Vagina (tissue), 2 donors: ENCODE measurements around the gene CACNA1C. TPM values are rescaled to one million over a fixed set of nuclear protein-coding genes. Genes with fewer than 3 reads are reported as not detected.

Experiments
- DNase-seq, 2 donors: peaks; one replicate each; pipeline ENCODE4 v3.0.0-alpha.2; 2017; ENCODE audit errors: extremely low spot score in 2 of 2
- H3K27ac ChIP-seq: fragments of 200-600 bp; sonication (generic); one replicate; pipeline ENCODE4 v1.5.1; 2019
- H3K27me3 ChIP-seq: fragments of 200-600 bp; sonication (generic); one replicate; pipeline ENCODE4 v1.5.1; 2019
- H3K36me3 ChIP-seq, 2 donors: fragments of 200-600 bp; sonication (generic); one replicate each; pipeline ENCODE4 v1.5.1; 2017 to 2019
- H3K4me1 ChIP-seq: fragments of 200-600 bp; sonication (generic); one replicate; pipeline ENCODE4 v1.5.1; 2019
- H3K4me3 ChIP-seq, 2 donors: fragments of 200-600 bp; sonication (generic); 1 replicate in 1 of 2; 2 replicates in 1 of 2; pipeline ENCODE4 v1.5.1; 2016 to 2019
- H3K9me3 ChIP-seq: fragments of 200-600 bp; sonication (generic); one replicate; pipeline ENCODE4 v1.5.1; 2019
- CTCF ChIP-seq, 3 experiments: fragments of 450-650 bp in 2 of 3; fragments of 200-600 bp in 1 of 3; sonication (generic) in 1 of 3; IDR thresholded peaks; one replicate each; pipeline ENCODE4 v1.5.1; 2017 to 2019; ENCODE audit warnings: antibody characterized with exemption in 3 of 3, mild to moderate bottlenecking in 2 of 3, moderate library complexity in 2 of 3
- POLR2A ChIP-seq, 2 donors: fragments of 450-650 bp; IDR thresholded peaks; one replicate each; pipeline ENCODE4 v1.6.1; 2017; ENCODE audit warnings: antibody characterized with exemption in 2 of 2, mild to moderate bottlenecking in 2 of 2, moderate library complexity in 2 of 2
- POLR2AphosphoS5 ChIP-seq, 2 donors: sonication (generic); formaldehyde crosslinking; IDR thresholded peaks; one replicate each; pipeline ENCODE4 v1.9.0; 2017; ENCODE audit warnings: antibody characterized with exemption in 2 of 2, mild to moderate bottlenecking in 2 of 2, low read depth in 1 of 2; ENCODE audit not compliant: insufficient read depth in 1 of 2
- intact Hi-C: fragments of 100-400 bp; cut with DNase I; formaldehyde crosslinking; loops from one replicate; pipeline ENCODE4 v1.15.1; 2023
- total RNA-seq: library from RNA; depleted of rRNA; stranded (reverse); fragments of >200 nt; gene quantifications from one replicate; pipeline ENCODE4 v1.2.3, GENCODE V29; 2016

The CACNA1C gene
- total RNA-seq, 1 donor from 2014 or later: 9.8 TPM

GRCh38 chr12:2145433-2145998 lies 92.7 kb downstream of the CACNA1C start:
- H3K4me1 ChIP-seq: peaks cover 8% of the 10 kb centered on the region
- no peaks in the 10 kb centered on the region for H3K36me3 ChIP-seq
- H3K27me3 ChIP-seq: no peaks in the 10 kb centered on the region
- intact Hi-C loops: no loop called here
- DNase-seq: no peak
- no peaks in the 10 kb centered on the region for H3K9me3 ChIP-seq
- TF ChIP-seq POLR2AphosphoS5 (IDR thresholded peaks at IDR 0.05; ENCODE audit: insufficient read depth in 1 of 2, low read depth in 1 of 2): no peak
- TF ChIP-seq CTCF (IDR thresholded peaks at IDR 0.05): no peak
- TF ChIP-seq POLR2A (IDR thresholded peaks at IDR 0.05): no peak
- no peak overlapping the region for H3K4me3 ChIP-seq
- H3K27ac ChIP-seq: no peak overlapping the region

- Histone ChIP-seq H3K4me1 (peaks cover 8% of the 10 kb centered on the region), H3K27me3 (no peaks in the 10 kb centered on the region), H3K9me3 (no peaks in the 10 kb centered on the region), H3K27ac (no peak overlapping the region), H3K36me3 (no peaks in the 10 kb centered on the region), H3K4me3 (no peak overlapping the region)
- DNase-seq: no peak
- intact Hi-C loops: no loop called here
- TF ChIP-seq POLR2AphosphoS5 (IDR thresholded peaks at IDR 0.05; ENCODE audit: insufficient read depth in 1 of 2, low read depth in 1 of 2): no peak
- TF ChIP-seq CTCF (IDR thresholded peaks at IDR 0.05): no peak
- TF ChIP-seq POLR2A (IDR thresholded peaks at IDR 0.05): no peak
Observed at GRCh38 chr12:2147335-2147734, 94.5 kb downstream of the CACNA1C start.

GRCh38 chr12:2149091-2149490 lies 96.3 kb downstream of the CACNA1C start:
- H3K4me3 ChIP-seq: no peak overlapping the region

GRCh38 chr12:2150833-2151232 lies 98.0 kb downstream of the CACNA1C start:
- DNase-seq: no peak
- no peak overlapping the region for H3K27ac ChIP-seq
- no peaks in the 10 kb centered on the region for H3K9me3 ChIP-seq
- no peak for TF ChIP-seq POLR2AphosphoS5 (IDR thresholded peaks at IDR 0.05; ENCODE audit: insufficient read depth in 1 of 2, low read depth in 1 of 2)
- TF ChIP-seq POLR2A (IDR thresholded peaks at IDR 0.05): no peak
- no peak for TF ChIP-seq CTCF (IDR thresholded peaks at IDR 0.05)
- no peaks in the 10 kb centered on the region for H3K36me3 ChIP-seq
- intact Hi-C loops: no loop called here
- no peak overlapping the region for H3K4me3 ChIP-seq
- H3K4me1 ChIP-seq: peaks cover 20% of the 10 kb centered on the region
- no peaks in the 10 kb centered on the region for H3K27me3 ChIP-seq

More at GRCh38 chr12:2149091-2149490, 96.3 kb downstream of the CACNA1C start:
- H3K27ac ChIP-seq: no peak overlapping the region
- no peaks in the 10 kb centered on the region for H3K36me3 ChIP-seq
- no peak for DNase-seq
- no peak for TF ChIP-seq POLR2A (IDR thresholded peaks at IDR 0.05)
- no peak for TF ChIP-seq CTCF (IDR thresholded peaks at IDR 0.05)
- TF ChIP-seq POLR2AphosphoS5 (IDR thresholded peaks at IDR 0.05; ENCODE audit: insufficient read depth in 1 of 2, low read depth in 1 of 2): no peak
- peaks cover 22% of the 10 kb centered on the region for H3K4me1 ChIP-seq
- no peaks in the 10 kb centered on the region for H3K27me3 ChIP-seq
- intact Hi-C loops: no loop called here
- H3K9me3 ChIP-seq: no peaks in the 10 kb centered on the region

GRCh38 chr12:2151391-2151790 lies 98.6 kb downstream of the CACNA1C start:
- DNase-seq: no peak
- Histone ChIP-seq H3K27ac (no peak overlapping the region), H3K9me3 (no peaks in the 10 kb centered on the region), H3K36me3 (no peaks in the 10 kb centered on the region), H3K27me3 (no peaks in the 10 kb centered on the region), H3K4me3 (no peak overlapping the region), H3K4me1 (peaks cover 20% of the 10 kb centered on the region)
- no peak for TF ChIP-seq POLR2A (IDR thresholded peaks at IDR 0.05)
- no peak for TF ChIP-seq POLR2AphosphoS5 (IDR thresholded peaks at IDR 0.05; ENCODE audit: insufficient read depth in 1 of 2, low read depth in 1 of 2)
- no peak for TF ChIP-seq CTCF (IDR thresholded peaks at IDR 0.05)
- intact Hi-C loops: no loop called here
